SU-DHL-6 (cell line): Measurements from ENCODE around the gene BEST2.
A peak's percentile ranks its signal among the peaks of the same experiment; 100 is the strongest.

ENCODE experiments used
- EZH2phosphoT487 ChIP-seq: fragments of 200-600 bp; sonication (generic), shearing (Covaris generic); conservative IDR thresholded peaks from 2 replicates; pipeline ENCODE4 v1.6.1; 2018; ENCODE audit warnings: mild to moderate bottlenecking, antibody characterized with exemption, low read length, moderate library complexity, mixed read lengths
- TF ChIP-seq, protein P1 (sequence below): fragments of 200-600 bp; sonication (generic); IDR thresholded peaks from one replicate; pipeline ENCODE4 v1.5.1; 2017; ENCODE audit warnings: antibody characterized with exemption, mild to moderate bottlenecking, low read length, moderate library complexity; ENCODE audit not compliant: insufficient read depth, poor library complexity, severe bottlenecking

DNA sequence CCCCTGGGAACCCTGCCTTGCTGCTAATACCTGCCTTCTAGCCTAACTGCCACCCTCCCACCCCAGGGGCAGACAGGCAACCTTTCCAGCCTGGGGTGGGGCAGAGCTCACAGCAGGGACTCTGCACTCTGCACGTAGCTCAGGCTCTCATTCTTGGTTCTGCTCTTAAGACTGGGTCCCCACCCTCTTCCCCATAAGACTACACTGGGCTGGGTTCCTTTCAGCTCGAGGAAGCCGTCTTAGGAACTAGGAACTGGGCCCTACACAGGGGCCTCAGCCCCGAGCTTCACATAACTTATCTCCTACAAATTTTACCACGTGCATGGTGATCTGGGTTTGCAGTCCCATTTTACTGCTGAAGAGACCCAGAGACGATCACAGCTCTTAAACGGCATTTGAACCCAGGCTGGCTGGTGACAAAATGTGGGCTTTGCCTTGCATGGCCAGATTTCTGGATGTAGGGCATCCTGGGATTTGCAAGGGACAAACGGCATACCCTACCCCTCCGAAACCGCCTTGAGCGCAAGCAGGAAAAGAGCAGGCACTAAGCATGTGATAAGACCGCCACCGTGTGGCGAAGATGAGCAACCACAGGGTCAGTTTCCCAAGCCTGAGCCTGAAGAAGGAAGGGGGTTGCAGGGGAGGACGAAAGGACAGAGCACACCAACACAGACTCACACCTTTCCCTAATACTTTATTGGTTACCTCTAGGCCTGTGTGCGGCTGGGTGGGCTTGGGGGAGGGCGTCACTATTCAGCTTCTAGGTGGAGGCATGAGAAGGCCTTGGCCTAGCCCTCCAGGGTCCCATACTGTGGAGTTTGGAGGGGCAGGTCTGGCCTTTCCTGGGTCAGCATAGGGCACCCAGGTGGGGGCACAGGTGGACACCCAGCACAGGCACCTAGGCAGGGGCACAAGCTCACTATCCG, 44.8 kb downstream of the BEST2 start:
- TF ChIP-seq, protein P1, sequence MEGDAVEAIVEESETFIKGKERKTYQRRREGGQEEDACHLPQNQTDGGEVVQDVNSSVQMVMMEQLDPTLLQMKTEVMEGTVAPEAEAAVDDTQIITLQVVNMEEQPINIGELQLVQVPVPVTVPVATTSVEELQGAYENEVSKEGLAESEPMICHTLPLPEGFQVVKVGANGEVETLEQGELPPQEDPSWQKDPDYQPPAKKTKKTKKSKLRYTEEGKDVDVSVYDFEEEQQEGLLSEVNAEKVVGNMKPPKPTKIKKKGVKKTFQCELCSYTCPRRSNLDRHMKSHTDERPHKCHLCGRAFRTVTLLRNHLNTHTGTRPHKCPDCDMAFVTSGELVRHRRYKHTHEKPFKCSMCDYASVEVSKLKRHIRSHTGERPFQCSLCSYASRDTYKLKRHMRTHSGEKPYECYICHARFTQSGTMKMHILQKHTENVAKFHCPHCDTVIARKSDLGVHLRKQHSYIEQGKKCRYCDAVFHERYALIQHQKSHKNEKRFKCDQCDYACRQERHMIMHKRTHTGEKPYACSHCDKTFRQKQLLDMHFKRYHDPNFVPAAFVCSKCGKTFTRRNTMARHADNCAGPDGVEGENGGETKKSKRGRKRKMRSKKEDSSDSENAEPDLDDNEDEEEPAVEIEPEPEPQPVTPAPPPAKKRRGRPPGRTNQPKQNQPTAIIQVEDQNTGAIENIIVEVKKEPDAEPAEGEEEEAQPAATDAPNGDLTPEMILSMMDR = peak; percentile 77
- TF ChIP-seq EZH2phosphoT487 = no peak
